ENCODE results near the gene SPDYE9.
"Not testable (repeated sequence)": the region's sequence is repeated elsewhere in the genome, so short reads cannot be mapped to it uniquely, and the experiment has no call there.

The SPDYE9 gene

DNA sequence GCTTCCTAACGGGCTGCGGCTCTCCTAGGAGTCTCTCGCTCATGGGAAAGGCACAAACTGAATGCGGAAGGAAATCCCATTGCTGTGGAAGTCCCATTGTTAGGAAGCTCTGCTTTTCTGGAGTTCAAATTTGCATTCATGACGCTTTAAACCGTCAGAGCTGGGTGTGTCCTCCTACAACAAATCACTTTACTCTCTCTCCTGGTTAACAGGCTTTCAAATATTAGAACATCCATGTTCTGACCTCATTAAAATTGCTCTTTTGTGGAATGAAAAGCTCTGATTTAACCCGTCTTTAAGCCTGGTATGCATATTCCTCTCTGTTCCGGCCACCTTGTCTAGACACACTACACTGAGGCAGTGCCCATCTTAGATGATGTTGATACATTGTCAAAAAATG lies at the start of gene SPDYE9:
Gene SPDYE9, minus strand, starts transcription at position 101 of the 400 bp plus-strand sequence. CDS start 1,800 bp downstream, outside the sequence.
- not testable (repeated sequence) for DNase-seq (ENCODE audit: low read depth, low spot score); H3K27ac ChIP-seq

GRCh38 chr7:73134866-73135265 lies 49.0 kb upstream of the SPDYE9 start:
- DNase-seq (ENCODE audit: low read depth, low spot score); H3K27ac ChIP-seq: not testable (repeated sequence)

DNA sequence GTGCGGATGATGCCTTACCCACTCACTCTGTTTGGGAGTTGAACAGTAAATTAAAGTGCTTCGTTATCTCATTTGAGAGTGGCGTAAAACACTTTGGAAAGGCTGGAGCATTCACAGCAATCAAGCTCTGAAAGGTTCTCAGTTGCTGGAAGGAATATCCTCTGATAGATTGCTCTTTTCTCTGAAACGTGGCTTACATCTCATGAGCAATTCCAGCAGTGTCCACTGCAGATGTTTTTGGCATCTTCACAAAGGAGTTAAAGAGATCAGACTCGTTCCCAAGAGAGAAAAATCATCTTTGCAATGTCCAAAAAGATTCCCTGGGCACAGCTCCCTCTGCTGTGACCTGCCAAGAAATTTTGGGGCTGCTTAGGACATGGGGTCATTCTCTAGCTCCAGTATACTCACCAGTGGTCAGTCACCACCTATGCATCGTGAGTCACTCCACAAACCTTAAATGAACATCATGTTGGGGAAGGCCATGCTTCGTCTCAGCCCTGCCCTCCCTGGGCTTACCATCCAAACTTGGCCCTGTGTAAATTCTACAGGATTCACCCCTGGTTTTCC lies 46.9 kb upstream of the SPDYE9 start:
- H3K27ac ChIP-seq; DNase-seq (ENCODE audit: low read depth, low spot score): not testable (repeated sequence)

- DNase-seq (ENCODE audit: low read depth, low spot score) = not testable (repeated sequence)
Observed at GRCh38 chr7:73130612-73131011, 44.8 kb upstream of the SPDYE9 start.

GRCh38 chr7:73124126-73124525 lies 38.3 kb upstream of the SPDYE9 start:
- DNase-seq (ENCODE audit: low read depth, low spot score); H3K27ac ChIP-seq: not testable (repeated sequence)

More at GRCh38 chr7:73130612-73131011, 44.8 kb upstream of the SPDYE9 start:
- H3K27ac ChIP-seq = not testable (repeated sequence)

- DNase-seq (ENCODE audit: low read depth, low spot score); H3K27ac ChIP-seq: not testable (repeated sequence)
Observed at GRCh38 chr7:73122778-73123447, 37.1 kb upstream of the SPDYE9 start.

GRCh38 chr7:73118155-73118554 lies 32.3 kb upstream of the SPDYE9 start:
- not testable (repeated sequence) for DNase-seq (ENCODE audit: low read depth, low spot score); H3K27ac ChIP-seq

GRCh38 chr7:73057811-73058210 lies 28.0 kb downstream of the SPDYE9 start, which contains the start of gene SPDYE11:
Gene SPDYE11, minus strand, starts transcription at chr7:73057911. Its CDS starts 1,800 bp downstream, at chr7:73056111.
- DNase-seq (ENCODE audit: low read depth, low spot score) = not testable (repeated sequence)

DNA sequence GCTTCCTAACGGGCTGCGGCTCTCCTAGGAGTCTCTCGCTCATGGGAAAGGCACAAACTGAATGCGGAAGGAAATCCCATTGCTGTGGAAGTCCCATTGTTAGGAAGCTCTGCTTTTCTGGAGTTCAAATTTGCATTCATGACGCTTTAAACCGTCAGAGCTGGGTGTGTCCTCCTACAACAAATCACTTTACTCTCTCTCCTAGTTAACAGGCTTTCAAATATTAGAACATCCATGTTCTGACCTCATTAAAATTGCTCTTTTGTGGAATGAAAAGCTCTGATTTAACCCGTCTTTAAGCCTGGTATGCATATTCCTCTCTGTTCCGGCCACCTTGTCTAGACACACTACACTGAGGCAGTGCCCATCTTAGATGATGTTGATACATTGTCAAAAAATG lies 56.2 kb downstream of the SPDYE9 start, which contains the start of gene SPDYE8:
Gene SPDYE8, minus strand, starts transcription at position 101 of the 400 bp plus-strand sequence. CDS start 1,800 bp downstream, outside the sequence.
- not testable (repeated sequence) for H3K27ac ChIP-seq; DNase-seq (ENCODE audit: low read depth, low spot score)

More at GRCh38 chr7:73057811-73058210, 28.0 kb downstream of the SPDYE9 start, which contains the start of gene SPDYE11:
- not testable (repeated sequence) for H3K27ac ChIP-seq
